Fibroblast of the aortic adventitia (primary cell): ENCODE results near the gene LTB. TPM values are rescaled to one million over a fixed set of nuclear protein-coding genes. Genes with fewer than 3 reads are reported as not detected.
"Not testable (repeated sequence)": the region's sequence is repeated elsewhere in the genome, so short reads cannot be mapped to it uniquely, and the experiment has no call there.

Experiments
- DNase-seq: peaks from one replicate; pipeline ENCODE4 v3.0.0-alpha.2; 2010; ENCODE audit warnings: low read depth
- H3K4me3 ChIP-seq: 2 replicates; pipeline ENCODE4 v1.5.1; 2011; ENCODE audit warnings: low read depth, mild to moderate bottlenecking, control low read depth, low read length, moderate library complexity
- CTCF ChIP-seq: IDR thresholded peaks from 2 replicates; pipeline ENCODE4 v1.5.1; 2011; ENCODE audit warnings: mild to moderate bottlenecking, low read length, control low read depth, inconsistent platforms; ENCODE audit not compliant: insufficient read depth
- total RNA-seq: library from RNA; depleted of rRNA; stranded (reverse); fragments of >200 nt; gene quantifications from 2 replicates; pipeline ENCODE4 v1.2.3, GENCODE V29; 2012; ENCODE audit warnings: low replicate concordance

The LTB gene
- total RNA-seq, 1 donor, result not detected

GRCh38 chr6:31558631-31559500, 23.4 kb downstream of the LTB start:
- no peak for TF ChIP-seq CTCF
- no peak overlapping the region for H3K4me3 ChIP-seq
- DNase-seq, result peak; percentile 17

GRCh38 chr6:31558318-31558625, 24.0 kb downstream of the LTB start:
- DNase-seq, result no peak
- TF ChIP-seq CTCF, result no peak
- H3K4me3 ChIP-seq, result no peak overlapping the region

GRCh38 chr6:31557443-31558317, 24.5 kb downstream of the LTB start:
- no peak for TF ChIP-seq CTCF
- no peak overlapping the region for H3K4me3 ChIP-seq
- no peak for DNase-seq

- no peak overlapping the region for H3K4me3 ChIP-seq
- TF ChIP-seq CTCF, result no peak
- DNase-seq, result no peak
These were observed 25.9 kb downstream of the LTB start for GRCh38 chr6:31556307-31556706.

GRCh38 chr6:31551371-31551770, 30.9 kb downstream of the LTB start:
- not testable (repeated sequence) for H3K4me3 ChIP-seq
- peak; percentile 32 for DNase-seq

- H3K4me3 ChIP-seq, result peak overlapping the region; percentile 71
These were observed 33.7 kb downstream of the LTB start for GRCh38 chr6:31548544-31548873.

More at GRCh38 chr6:31548544-31548873, 33.7 kb downstream of the LTB start:
- DNase-seq, result no peak
- no peak for TF ChIP-seq CTCF
